ENCODE measurements around the gene LCE1E.

LCE1E gene, protein sequence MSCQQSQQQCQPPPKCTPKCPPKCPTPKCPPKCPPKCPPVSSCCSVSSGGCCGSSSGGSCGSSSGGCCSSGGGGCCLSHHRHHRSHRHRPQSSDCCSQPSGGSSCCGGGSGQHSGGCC

DNA sequence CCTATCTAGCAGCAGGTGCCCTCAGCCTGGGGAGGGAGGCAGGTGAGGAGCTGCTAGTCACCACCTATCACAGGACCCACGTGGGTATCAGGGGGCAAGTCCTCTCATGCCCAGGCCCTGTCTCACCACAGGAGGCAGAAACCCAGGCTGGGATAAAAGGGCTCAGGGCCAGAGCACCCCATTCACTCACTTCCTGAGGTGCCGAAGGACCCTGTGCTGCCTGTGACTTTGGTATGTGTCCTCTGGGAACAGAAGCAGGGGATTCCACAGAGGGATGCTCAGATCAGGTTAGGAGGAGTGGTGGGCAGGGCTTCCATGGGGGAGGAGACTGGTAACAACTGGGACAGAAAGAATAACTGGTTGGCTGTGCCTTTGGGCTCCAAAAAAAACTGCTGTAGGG, at the start of gene LCE1E:
Gene LCE1E, plus strand, starts transcription at position 181 of the 400 bp plus-strand sequence. CDS start 1,043 bp downstream, outside the sequence.
- TF ChIP-seq, protein P1, sequence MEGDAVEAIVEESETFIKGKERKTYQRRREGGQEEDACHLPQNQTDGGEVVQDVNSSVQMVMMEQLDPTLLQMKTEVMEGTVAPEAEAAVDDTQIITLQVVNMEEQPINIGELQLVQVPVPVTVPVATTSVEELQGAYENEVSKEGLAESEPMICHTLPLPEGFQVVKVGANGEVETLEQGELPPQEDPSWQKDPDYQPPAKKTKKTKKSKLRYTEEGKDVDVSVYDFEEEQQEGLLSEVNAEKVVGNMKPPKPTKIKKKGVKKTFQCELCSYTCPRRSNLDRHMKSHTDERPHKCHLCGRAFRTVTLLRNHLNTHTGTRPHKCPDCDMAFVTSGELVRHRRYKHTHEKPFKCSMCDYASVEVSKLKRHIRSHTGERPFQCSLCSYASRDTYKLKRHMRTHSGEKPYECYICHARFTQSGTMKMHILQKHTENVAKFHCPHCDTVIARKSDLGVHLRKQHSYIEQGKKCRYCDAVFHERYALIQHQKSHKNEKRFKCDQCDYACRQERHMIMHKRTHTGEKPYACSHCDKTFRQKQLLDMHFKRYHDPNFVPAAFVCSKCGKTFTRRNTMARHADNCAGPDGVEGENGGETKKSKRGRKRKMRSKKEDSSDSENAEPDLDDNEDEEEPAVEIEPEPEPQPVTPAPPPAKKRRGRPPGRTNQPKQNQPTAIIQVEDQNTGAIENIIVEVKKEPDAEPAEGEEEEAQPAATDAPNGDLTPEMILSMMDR (IDR thresholded peaks at IDR 0.05; ENCODE audit: control insufficient read depth, insufficient read depth, low read depth, low read length, missing control alignments) = no peak
- no peak within 1 kb of the TSS for H3K4me3 ChIP-seq (ENCODE audit: control insufficient read depth, low read depth, low read length)
- DNase-seq (ENCODE audit: low read depth) = no peak

DNA sequence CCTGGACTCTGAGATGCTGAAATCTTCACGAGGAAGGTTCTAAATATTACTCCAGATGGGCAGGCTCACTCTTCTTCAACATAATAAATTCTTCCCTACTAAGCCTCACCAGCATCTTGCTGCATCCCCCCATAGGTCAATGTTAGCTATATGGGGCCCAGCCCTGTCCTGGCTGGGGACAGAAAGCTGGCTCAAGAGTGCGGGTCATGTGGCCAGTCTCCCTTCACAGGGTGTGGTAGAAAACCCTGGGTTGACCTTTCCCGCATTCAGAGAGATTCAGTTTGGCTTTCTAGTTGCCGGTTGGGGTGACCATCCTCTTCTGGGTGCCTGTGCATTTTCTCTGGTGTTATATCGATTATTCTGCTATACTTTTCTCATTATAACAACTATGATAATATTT, 48.1 kb upstream of the LCE1E start:
- no peak for DNase-seq (ENCODE audit: low read depth)
- H3K4me3 ChIP-seq (ENCODE audit: control insufficient read depth, low read depth, low read length) = no peak overlapping the region
- TF ChIP-seq, protein P1 (IDR thresholded peaks at IDR 0.05; ENCODE audit: control insufficient read depth, insufficient read depth, low read depth, low read length, missing control alignments) = no peak

DNA sequence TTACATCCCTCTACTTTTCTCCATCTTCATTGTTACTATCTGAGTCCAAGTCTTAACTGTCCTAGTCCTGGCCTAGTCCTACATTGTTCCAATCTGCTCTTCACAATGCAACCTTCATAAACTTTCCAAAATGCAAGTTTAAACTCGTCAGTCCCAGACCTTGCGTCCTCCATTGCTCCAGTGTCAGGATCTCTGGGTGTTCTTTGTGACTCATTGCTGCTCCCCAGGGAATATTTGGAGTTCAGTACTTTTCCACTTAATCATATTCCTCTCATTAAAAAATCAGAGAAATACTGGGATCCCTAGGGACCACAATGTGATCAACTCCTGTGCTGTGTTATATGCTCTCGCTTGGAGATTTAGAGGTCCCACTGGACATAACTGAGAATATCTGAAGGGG, 46.2 kb upstream of the LCE1E start:
- TF ChIP-seq, protein P1 (IDR thresholded peaks at IDR 0.05; ENCODE audit: control insufficient read depth, insufficient read depth, low read depth, low read length, missing control alignments) = no peak
- no peak overlapping the region for H3K4me3 ChIP-seq (ENCODE audit: control insufficient read depth, low read depth, low read length)
- DNase-seq (ENCODE audit: low read depth) = no peak

DNA sequence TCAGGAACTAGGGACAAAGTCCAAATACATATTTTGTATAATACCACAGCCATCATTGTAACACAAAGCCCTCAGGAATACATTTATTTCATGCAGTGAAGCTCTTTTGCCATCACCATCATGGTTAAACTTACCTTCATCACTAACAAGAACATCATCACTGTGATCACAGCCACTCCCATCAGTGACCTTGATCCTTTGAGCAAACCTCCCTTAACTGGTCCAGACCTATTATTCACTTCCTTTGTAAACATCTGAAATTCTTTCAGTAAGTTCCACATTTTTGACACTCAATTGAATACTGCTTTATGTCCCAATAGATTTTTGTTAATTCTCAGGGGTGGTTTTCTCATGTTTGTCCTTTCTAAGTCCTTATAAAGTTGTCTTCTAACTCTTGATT, 44.4 kb upstream of the LCE1E start:
- DNase-seq (ENCODE audit: low read depth) = no peak
- no peak overlapping the region for H3K4me3 ChIP-seq (ENCODE audit: control insufficient read depth, low read depth, low read length)
- TF ChIP-seq, protein P1 (IDR thresholded peaks at IDR 0.05; ENCODE audit: control insufficient read depth, insufficient read depth, low read depth, low read length, missing control alignments) = no peak

DNA sequence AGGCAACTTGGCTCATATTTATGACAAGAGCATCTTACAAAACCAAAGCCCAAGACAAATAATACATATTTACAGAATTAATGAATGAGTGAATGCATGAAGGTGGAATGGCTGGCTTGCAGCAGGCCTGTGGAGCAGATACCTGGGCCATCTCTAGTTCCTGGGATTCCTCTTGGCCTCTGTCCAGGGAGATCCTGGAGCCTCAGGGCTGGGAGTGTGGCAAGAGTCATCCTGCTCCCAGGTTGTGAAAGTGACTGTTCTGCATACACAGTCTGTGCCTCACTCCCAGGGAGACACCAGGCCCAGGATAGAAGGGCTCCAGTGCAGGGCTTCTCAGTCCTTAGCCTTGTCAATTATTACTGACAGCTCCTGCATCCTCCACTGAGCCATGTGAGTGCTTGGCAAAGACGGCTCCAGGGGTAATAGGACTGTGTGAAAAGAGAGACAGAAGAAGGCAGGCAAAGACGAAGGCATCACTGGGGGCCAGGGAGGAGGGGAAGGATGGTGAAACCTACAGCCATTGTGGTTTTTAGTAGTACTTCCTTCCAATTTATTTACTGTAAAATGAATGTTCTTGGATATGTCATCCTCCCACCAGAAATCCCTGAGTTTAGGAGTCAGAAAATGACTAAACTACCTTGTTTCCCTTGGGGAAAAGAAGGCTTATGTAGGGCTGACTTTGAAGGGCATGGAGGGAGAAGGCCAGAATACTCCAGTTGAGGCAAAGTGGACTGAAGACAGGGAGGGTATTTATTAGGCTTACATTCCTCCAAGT, 42.5 kb upstream of the LCE1E start:
- DNase-seq (ENCODE audit: low read depth) = no peak
- no peak overlapping the region for H3K4me3 ChIP-seq (ENCODE audit: control insufficient read depth, low read depth, low read length)
- TF ChIP-seq, protein P1 (IDR thresholded peaks at IDR 0.05; ENCODE audit: control insufficient read depth, insufficient read depth, low read depth, low read length, missing control alignments) = no peak

DNA sequence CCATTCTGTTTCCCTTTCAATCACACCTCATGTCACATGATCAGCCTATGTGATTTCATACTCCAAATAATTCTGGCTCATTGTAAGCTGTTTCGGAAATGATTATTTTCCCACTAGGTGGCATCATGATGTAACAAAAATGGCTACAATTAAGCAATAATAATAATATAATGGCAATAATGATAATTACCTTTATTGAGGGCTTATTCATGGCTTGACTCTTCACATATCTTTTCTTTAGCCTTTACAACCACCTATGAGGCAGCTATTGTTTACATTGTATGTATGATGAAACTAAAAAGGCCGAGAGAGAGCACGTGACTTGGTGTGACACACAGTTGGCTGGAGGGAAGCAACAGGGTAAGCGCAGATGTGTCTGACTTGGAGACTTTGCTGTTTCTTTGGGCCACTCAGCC, 40.8 kb upstream of the LCE1E start:
- TF ChIP-seq, protein P1 (IDR thresholded peaks at IDR 0.05; ENCODE audit: control insufficient read depth, insufficient read depth, low read depth, low read length, missing control alignments) = no peak
- no peak for DNase-seq (ENCODE audit: low read depth)
- H3K4me3 ChIP-seq (ENCODE audit: control insufficient read depth, low read depth, low read length) = no peak overlapping the region
